GM19467 (cell line): ENCODE data around the gene HMX1.

Experiments used
- ATAC-seq: cut with Tn5 transposase; IDR thresholded peaks from one replicate; pipeline ENCODE4 v1.9.1; 2021; ENCODE audit warnings: mild to moderate bottlenecking, moderate library complexity; ENCODE audit not compliant: unreplicated experiment

Gene HMX1

GRCh38 chr4:8893227-8893623, 21.6 kb upstream of the HMX1 start:
- ATAC-seq: no peak

DNA sequence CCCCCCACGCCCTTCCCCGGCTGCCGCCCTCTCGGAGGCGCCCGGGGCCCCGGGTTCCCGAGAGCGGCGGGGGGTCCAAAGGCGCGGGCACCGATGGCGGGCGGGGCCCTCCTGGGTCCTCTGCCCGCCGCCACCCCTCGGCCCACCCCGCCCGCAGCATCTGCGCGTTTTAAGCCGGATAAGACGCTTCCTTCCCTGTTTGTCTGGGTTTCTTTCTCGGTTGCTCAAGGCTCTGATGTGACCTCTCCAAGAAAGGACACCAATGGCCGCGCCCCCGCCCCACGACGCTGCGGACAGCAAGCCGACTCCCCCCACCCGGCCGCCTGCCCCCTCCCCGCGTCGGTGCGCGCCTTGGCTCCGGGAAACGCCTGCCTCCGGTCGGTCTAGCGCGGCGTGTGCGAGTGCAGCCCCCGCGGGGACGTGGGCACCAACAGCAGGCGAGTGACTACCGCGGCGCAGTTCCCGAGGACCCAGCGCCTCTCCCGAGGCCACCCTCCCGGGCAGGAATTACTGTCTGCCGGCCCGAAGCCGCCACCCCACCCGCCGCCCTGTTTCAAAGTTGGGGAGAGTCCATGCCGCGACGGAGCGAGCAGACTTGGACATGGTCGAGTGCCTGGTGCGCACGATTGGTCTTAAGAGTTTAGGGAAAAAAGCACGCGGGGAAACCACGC, 21.1 kb upstream of the HMX1 start:
- ATAC-seq: no peak

DNA sequence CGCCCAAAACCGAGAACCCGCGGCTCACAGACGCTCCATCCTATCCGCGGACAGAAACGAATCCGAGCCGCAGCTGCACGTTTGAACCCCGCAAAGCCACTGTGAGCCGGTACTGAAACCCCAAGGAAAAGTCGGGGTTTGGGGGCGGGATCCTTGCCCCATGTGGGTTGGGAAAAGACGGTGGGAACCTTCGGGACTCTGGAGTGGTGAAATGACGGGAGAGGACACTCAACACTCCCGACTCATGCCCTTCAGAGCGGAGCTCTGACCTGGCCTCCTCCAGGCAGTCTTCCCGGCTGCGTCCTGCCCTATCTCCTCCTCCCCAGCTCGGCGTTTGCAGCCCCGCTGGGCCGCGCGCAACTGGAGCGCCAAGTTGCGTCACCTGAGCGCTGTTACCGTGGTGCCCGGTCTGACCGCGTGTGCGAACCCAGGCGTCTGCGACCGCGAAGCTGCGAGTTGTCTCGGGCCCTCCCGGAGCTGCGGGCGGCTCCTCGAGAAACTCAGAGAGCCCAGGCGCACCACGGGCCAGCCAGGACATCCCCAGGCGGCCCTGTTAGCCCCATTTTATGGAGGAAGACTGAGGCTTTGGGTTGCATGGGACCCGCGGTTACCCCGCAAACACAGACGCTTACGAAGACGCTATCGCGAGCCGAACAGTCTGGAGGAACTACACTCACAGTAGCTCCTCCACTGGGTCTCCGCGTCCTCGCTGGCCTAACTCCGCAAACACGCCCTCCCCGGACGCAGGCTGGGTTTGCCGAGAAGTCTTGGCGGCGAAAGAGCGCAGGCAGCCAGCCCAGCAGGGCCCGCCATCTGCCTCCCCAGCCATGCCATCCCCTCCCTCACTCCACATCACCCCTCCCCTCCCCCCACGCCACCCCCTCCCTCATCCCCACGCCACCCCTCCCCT, 20.3 kb upstream of the HMX1 start:
- ATAC-seq: no peak

GRCh38 chr4:8891255-8891645, 19.6 kb upstream of the HMX1 start:
- ATAC-seq: no peak

- ATAC-seq: no peak
These were observed 17.2 kb upstream of the HMX1 start for GRCh38 chr4:8888856-8889255.

DNA sequence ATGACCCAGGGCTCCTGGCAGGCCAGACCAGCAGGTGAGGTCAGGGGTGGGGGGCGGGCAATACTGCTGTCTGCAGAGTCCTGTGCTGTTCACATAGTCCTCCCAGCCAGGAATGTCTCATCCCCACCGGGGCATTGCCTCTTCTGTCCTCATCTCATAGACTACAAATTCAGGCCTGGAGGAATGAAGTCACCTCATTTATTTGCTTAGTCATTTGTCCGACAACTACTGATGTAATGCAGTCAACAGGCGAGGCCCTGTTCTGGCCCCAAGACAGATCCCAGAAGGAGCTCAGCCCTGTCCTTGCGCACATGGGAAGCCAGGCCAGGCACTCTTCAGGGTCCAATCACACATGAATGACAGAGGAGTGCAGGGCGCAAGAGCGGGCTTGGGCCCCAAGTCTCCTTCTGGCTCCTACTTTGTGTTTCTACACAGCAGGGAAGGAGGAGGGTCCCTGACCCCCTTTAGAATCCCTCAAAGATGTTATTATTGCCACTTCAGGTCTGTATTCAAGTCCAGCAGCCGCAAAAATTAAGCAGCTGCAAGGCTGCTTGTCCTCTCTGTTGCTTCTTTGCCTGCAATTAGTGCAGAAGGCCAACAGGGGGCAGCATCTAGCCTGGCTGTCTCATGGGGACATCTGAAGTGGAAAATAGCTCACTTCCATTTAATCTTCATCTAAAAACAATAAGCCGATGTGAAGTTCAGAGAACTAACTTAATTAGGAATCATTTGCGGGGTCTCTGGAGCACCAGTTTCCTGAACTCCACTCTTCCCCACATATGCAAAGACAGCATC, 15.2 kb upstream of the HMX1 start:
- no peak for ATAC-seq

DNA sequence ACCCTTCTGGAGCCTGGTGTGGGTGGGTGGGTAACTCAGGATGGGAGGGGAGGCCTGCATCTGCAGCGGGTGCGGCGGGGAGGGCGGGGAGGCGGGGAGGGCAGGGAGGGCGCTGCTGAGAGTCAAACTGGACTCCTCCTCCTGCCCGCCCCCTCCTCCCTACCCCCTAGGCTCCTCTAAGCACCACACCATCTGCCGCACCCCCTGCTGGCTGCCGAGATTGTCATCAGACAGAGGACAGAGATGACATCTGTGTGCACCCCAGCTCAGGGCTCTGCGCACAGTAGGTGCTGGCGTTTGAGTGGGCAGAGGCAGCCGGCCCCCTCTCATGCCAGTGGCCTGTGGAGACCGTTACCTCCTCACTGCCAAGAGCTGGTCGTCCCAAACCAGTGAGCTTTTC, 10.6 kb upstream of the HMX1 start:
- ATAC-seq: no peak

DNA sequence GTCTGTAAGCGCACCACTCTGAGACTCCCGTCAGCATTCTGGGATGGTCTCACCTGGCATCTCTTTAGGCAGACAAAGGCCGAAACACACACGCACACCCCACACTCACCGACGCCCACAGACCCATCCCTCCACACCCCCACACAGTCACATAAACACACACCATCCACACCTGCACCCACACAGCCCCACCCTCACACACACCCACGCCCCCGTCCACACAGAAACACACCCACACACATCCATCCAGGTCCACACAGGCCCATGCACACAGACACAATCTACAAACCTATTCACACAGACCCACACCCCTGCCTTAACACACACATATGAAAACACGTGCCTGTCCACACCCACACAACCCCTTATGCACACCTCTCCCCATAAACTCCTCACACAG, 9.2 kb upstream of the HMX1 start:
- ATAC-seq: no peak

DNA sequence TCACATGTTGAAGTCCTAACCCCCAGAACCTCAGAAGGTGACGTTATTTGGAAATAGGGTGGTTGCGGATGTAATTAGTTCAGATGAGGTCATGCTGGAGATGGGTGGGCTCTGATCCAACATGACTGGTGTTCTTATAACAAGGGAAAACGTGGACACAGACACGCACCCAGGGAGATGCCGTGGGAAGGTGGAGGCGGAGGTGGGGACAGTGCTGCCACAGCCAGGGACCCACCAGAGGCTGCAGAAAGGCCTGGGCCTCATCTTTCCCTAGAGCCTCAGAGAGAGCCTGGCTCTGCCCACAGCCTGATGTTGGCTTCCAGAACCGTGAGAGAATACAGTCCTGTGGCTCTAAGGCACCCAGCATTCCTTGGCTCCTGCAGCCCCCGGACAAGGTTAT, 7.9 kb upstream of the HMX1 start:
- no peak for ATAC-seq

GRCh38 chr4:8878421-8878820, 6.8 kb upstream of the HMX1 start:
- ATAC-seq: no peak

DNA sequence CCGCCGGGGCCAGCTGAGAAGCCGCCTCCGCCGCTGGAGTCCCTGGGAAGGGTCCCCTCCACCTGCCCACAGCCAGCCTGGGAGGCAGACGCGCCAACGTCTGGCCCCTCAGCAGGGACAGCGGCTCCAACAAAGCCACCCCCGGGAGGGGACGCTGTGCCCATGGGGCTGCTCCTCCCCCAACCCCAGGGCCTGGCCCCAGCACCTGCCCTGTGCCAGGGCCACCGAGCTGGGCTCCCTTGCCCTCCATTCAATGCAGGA, 6.1 kb upstream of the HMX1 start:
- ATAC-seq: no peak

GRCh38 chr4:8876982-8877779, 5.5 kb upstream of the HMX1 start:
- ATAC-seq: no peak

GRCh38 chr4:8874896-8875680, 3.4 kb upstream of the HMX1 start:
- ATAC-seq: no peak

- ATAC-seq: no peak
These were observed 2.6 kb upstream of the HMX1 start for GRCh38 chr4:8874003-8874895.

- ATAC-seq: no peak
These were observed 1.0 kb upstream of the HMX1 start for GRCh38 chr4:8872402-8873291.

GRCh38 chr4:8870647-8871416, 807 bp downstream of the HMX1 start:
- no peak for ATAC-seq

- ATAC-seq: no peak
These were observed 1.6 kb downstream of the HMX1 start for GRCh38 chr4:8869898-8870646.
